Measurements from ENCODE around the gene PRLR. TPM values are rescaled to one million over a fixed set of nuclear protein-coding genes. Genes with fewer than 3 reads are reported as not detected.

PRLR gene
- total RNA-seq, 1 experiment from 2014 or later = 2.0 TPM

- Histone ChIP-seq H3K36me3 (replicated peaks; ENCODE audit: control insufficient read depth, insufficient read depth, low read length) (no peaks in the 10 kb centered on the region), H3K4me3 (ENCODE audit: insufficient read depth, low read depth, low read length) (no peak overlapping the region), H3K27me3 (ENCODE audit: control insufficient read depth, insufficient read depth, low read length) (no peaks in the 10 kb centered on the region)
- no peak for DNase-seq
Observed at GRCh38 chr5:35004771-35005170, 225.5 kb downstream of the PRLR start.

GRCh38 chr5:35004200-35004599, 226.1 kb downstream of the PRLR start:
- H3K4me3 ChIP-seq (ENCODE audit: insufficient read depth, low read depth, low read length) = no peak overlapping the region
- DNase-seq = peak; percentile 19
- no peaks in the 10 kb centered on the region for H3K27me3 ChIP-seq (ENCODE audit: control insufficient read depth, insufficient read depth, low read length)
- no peaks in the 10 kb centered on the region for H3K36me3 ChIP-seq (replicated peaks; ENCODE audit: control insufficient read depth, insufficient read depth, low read length)

GRCh38 chr5:35003018-35003957, 227.0 kb downstream of the PRLR start:
- H3K36me3 ChIP-seq (replicated peaks; ENCODE audit: control insufficient read depth, insufficient read depth, low read length) = no peaks in the 10 kb centered on the region
- DNase-seq = peak; percentile 75
- H3K4me3 ChIP-seq (ENCODE audit: insufficient read depth, low read depth, low read length) = no peak overlapping the region
- H3K27me3 ChIP-seq (ENCODE audit: control insufficient read depth, insufficient read depth, low read length) = no peaks in the 10 kb centered on the region

GRCh38 chr5:35002459-35002858, 227.8 kb downstream of the PRLR start:
- Histone ChIP-seq H3K27me3 (ENCODE audit: control insufficient read depth, insufficient read depth, low read length) (no peaks in the 10 kb centered on the region), H3K4me3 (ENCODE audit: insufficient read depth, low read depth, low read length) (no peak overlapping the region), H3K36me3 (replicated peaks; ENCODE audit: control insufficient read depth, insufficient read depth, low read length) (no peaks in the 10 kb centered on the region)
- DNase-seq = no peak

- Histone ChIP-seq H3K27me3 (ENCODE audit: control insufficient read depth, insufficient read depth, low read length) (no peaks in the 10 kb centered on the region), H3K36me3 (replicated peaks; ENCODE audit: control insufficient read depth, insufficient read depth, low read length) (no peaks in the 10 kb centered on the region), H3K4me3 (ENCODE audit: insufficient read depth, low read depth, low read length) (no peak overlapping the region)
- DNase-seq = no peak
Observed at GRCh38 chr5:35001842-35002241, 228.4 kb downstream of the PRLR start.

Other genes with a start within 250 kb of the PRLR start
- not detected in 2 replicates for gene AGXT2, start 182.5 kb downstream of the PRLR start, total RNA-seq (2014; rRNA removed; shearing (Covaris generic))

Measured in H7 (cell line).